Neural progenitor cell (in vitro differentiated cells): Measurements from ENCODE around the gene PLPPR2. TPM values are rescaled to one million over a fixed set of nuclear protein-coding genes. Genes with fewer than 3 reads are reported as not detected.
A peak's percentile ranks its signal among the peaks of the same experiment; 100 is the strongest.

Experiments
- DNase-seq: peaks from one replicate; pipeline ENCODE4 v3.0.0-alpha.2; 2016; ENCODE audit warnings: low spot score
- H2AFZ ChIP-seq: fragments of 200-600 bp; sonication (generic); replicated peaks from 2 replicates; pipeline ENCODE4 v1.6.1; 2016; ENCODE audit warnings: antibody characterized with exemption
- H3F3A ChIP-seq: fragments of 200-600 bp; sonication (generic); 2 replicates; pipeline ENCODE4 v1.6.1; 2016; ENCODE audit warnings: antibody characterized with exemption, low read depth
- H3K27ac ChIP-seq: fragments of 200-600 bp; sonication (generic); 2 replicates; pipeline ENCODE4 v1.5.1; 2016; ENCODE audit warnings: mild to moderate bottlenecking
- H3K27me3 ChIP-seq: fragments of 200-600 bp; sonication (generic); 2 replicates; pipeline ENCODE4 v1.6.1; 2016; ENCODE audit warnings: mild to moderate bottlenecking, moderate library complexity
- H3K36me3 ChIP-seq: fragments of 200-600 bp; sonication (generic); 2 replicates; pipeline ENCODE4 v1.5.1; 2016
- H3K4me1 ChIP-seq: fragments of 200-600 bp; sonication (generic); 2 replicates; pipeline ENCODE4 v1.6.1; 2016; ENCODE audit warnings: mixed run types
- H3K4me2 ChIP-seq: fragments of 200-600 bp; sonication (generic); 2 replicates; pipeline ENCODE4 v1.6.1; 2016
- H3K4me3 ChIP-seq: fragments of 200-600 bp; sonication (generic); 2 replicates; pipeline ENCODE4 v1.5.1; 2016
- H3K79me2 ChIP-seq: fragments of 200-600 bp; sonication (generic); 2 replicates; pipeline ENCODE4 v1.6.1; 2016; ENCODE audit warnings: low read depth
- H3K9ac ChIP-seq: fragments of 200-600 bp; sonication (generic); 2 replicates; pipeline ENCODE4 v1.6.1; 2016
- H3K9me3 ChIP-seq: fragments of 200-600 bp; sonication (generic); 2 replicates; pipeline ENCODE4 v1.5.1; 2016; ENCODE audit warnings: low read depth
- H4K20me1 ChIP-seq: fragments of 200-600 bp; sonication (generic); 2 replicates; pipeline ENCODE4 v1.6.1; 2016; ENCODE audit warnings: low read depth
- H3K27ac Mint-ChIP-seq: 3 replicates; pipeline ENCODE4 v1.8.0; 2021; ENCODE audit warnings: mixed read lengths
- H3K27me3 Mint-ChIP-seq: 2 replicates; pipeline ENCODE4 v1.8.0; 2022; ENCODE audit warnings: low read depth, mild to moderate bottlenecking, inconsistent platforms, moderate library complexity, mixed read lengths; ENCODE audit not compliant: insufficient read depth
- H3K36me3 Mint-ChIP-seq: 3 replicates; pipeline ENCODE4 v1.8.0; 2021; ENCODE audit warnings: mixed read lengths
- H3K4me1 Mint-ChIP-seq: 3 replicates; pipeline ENCODE4 v1.8.0; 2021; ENCODE audit warnings: mixed read lengths
- H3K4me3 Mint-ChIP-seq: 3 replicates; pipeline ENCODE4 v1.8.0; 2021; ENCODE audit warnings: mild to moderate bottlenecking, moderate library complexity, mixed read lengths
- H3K9me3 Mint-ChIP-seq: 3 replicates; pipeline ENCODE4 v1.8.0; 2020; ENCODE audit warnings: mixed read lengths
- EZH2 ChIP-seq: fragments of 200-600 bp; sonication (generic); IDR thresholded peaks from 2 replicates; pipeline ENCODE4 v1.6.1; 2017; ENCODE audit warnings: antibody characterized with exemption, mild to moderate bottlenecking, moderate library complexity
- EZH2phosphoT487 ChIP-seq: fragments of 200-600 bp; sonication (generic); IDR thresholded peaks from 2 replicates; pipeline ENCODE4 v1.6.1; 2017; ENCODE audit warnings: antibody characterized with exemption
- total RNA-seq: library from RNA; depleted of rRNA; stranded (reverse); fragments of >200 nt; gene quantifications from 2 replicates; pipeline ENCODE4 v1.2.3, GENCODE V29; 2015; ENCODE audit warnings: low replicate concordance
- TF ChIP-seq, protein P1 (sequence below): fragments of 200-600 bp; sonication (generic); IDR thresholded peaks from 2 replicates; pipeline ENCODE4 v1.5.1; 2017; ENCODE audit warnings: antibody characterized with exemption, mild to moderate bottlenecking

PLPPR2 gene
- total RNA-seq, 1 donor from 2014 or later, result 0.80 TPM

GRCh38 chr19:11335449-11336146 lies 19.6 kb upstream of the PLPPR2 start:
- Histone ChIP-seq H3K27me3 (peaks cover 14% of the 10 kb centered on the region), H3F3A (no peaks in the 10 kb centered on the region), H3K9ac (no peak overlapping the region), H3K4me1 (no peaks in the 10 kb centered on the region), H3K36me3 (no peaks in the 10 kb centered on the region), H3K27ac (no peak overlapping the region), H3K9me3 (no peaks in the 10 kb centered on the region), H3K4me2 (no peak overlapping the region), H2AFZ (no peak overlapping the region), H3K79me2 (no peaks in the 10 kb centered on the region), H3K4me3 (no peak overlapping the region), H4K20me1 (no peaks in the 10 kb centered on the region)
- peaks cover 3% of the 10 kb centered on the region for H3K27me3 Mint-ChIP-seq
- no peak for DNase-seq
- peaks cover 13% of the 10 kb centered on the region for H3K4me1 Mint-ChIP-seq
- no peak for TF ChIP-seq EZH2phosphoT487
- TF ChIP-seq EZH2, result no peak
- TF ChIP-seq, protein P1, sequence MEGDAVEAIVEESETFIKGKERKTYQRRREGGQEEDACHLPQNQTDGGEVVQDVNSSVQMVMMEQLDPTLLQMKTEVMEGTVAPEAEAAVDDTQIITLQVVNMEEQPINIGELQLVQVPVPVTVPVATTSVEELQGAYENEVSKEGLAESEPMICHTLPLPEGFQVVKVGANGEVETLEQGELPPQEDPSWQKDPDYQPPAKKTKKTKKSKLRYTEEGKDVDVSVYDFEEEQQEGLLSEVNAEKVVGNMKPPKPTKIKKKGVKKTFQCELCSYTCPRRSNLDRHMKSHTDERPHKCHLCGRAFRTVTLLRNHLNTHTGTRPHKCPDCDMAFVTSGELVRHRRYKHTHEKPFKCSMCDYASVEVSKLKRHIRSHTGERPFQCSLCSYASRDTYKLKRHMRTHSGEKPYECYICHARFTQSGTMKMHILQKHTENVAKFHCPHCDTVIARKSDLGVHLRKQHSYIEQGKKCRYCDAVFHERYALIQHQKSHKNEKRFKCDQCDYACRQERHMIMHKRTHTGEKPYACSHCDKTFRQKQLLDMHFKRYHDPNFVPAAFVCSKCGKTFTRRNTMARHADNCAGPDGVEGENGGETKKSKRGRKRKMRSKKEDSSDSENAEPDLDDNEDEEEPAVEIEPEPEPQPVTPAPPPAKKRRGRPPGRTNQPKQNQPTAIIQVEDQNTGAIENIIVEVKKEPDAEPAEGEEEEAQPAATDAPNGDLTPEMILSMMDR, result no peak
- H3K36me3 Mint-ChIP-seq, result peaks cover 10% of the 10 kb centered on the region
- peak overlapping the region; percentile 53 for H3K4me3 Mint-ChIP-seq
- H3K9me3 Mint-ChIP-seq, result no peaks in the 10 kb centered on the region
- H3K27ac Mint-ChIP-seq, result no peak overlapping the region

DNA sequence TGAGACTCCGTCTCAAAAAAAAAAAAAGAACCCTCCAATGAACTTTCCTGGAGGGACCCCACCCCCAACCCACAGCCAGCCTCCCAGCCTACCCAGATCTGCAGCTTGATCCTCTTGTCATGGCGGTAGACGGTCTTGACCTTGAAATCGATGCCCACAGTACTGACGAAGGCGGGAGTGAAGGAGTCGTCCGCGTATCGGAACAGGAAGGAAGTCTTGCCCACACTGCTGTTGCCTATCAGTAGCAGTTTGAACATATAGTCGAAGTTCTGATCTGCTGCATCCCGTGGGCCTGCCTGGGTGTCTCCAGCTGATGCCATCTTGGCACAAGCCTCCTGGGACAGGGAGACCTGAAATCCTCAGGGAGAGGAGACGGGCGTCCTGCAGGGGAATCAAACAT lies 18.2 kb upstream of the PLPPR2 start:
- H3K4me1 Mint-ChIP-seq, result peaks cover 13% of the 10 kb centered on the region
- H3K27ac Mint-ChIP-seq, result no peak overlapping the region
- H3K36me3 Mint-ChIP-seq, result peaks cover 10% of the 10 kb centered on the region
- Histone ChIP-seq H3K36me3 (no peaks in the 10 kb centered on the region), H3K4me2 (no peak overlapping the region), H2AFZ (no peak overlapping the region), H3K4me3 (no peak overlapping the region), H3K27ac (no peak overlapping the region), H3K79me2 (no peaks in the 10 kb centered on the region), H4K20me1 (no peaks in the 10 kb centered on the region), H3K9me3 (no peaks in the 10 kb centered on the region), H3K27me3 (peaks cover 14% of the 10 kb centered on the region), H3K4me1 (no peaks in the 10 kb centered on the region), H3F3A (no peaks in the 10 kb centered on the region), H3K9ac (no peak overlapping the region)
- H3K4me3 Mint-ChIP-seq, result peak overlapping the region; percentile 48
- TF ChIP-seq EZH2, result no peak
- TF ChIP-seq EZH2phosphoT487, result no peak
- TF ChIP-seq, protein P1, result no peak
- DNase-seq, result no peak
- H3K9me3 Mint-ChIP-seq, result no peaks in the 10 kb centered on the region
- H3K27me3 Mint-ChIP-seq, result peaks cover 3% of the 10 kb centered on the region

- H3K36me3 Mint-ChIP-seq, result peaks cover 10% of the 10 kb centered on the region
- no peak overlapping the region for H3K9ac ChIP-seq
- peak overlapping the region; percentile 87 for H3K4me3 Mint-ChIP-seq
- no peaks in the 10 kb centered on the region for H3K9me3 Mint-ChIP-seq
- no peaks in the 10 kb centered on the region for H3K79me2 ChIP-seq
- H3K36me3 ChIP-seq, result no peaks in the 10 kb centered on the region
- H3F3A ChIP-seq, result no peaks in the 10 kb centered on the region
- no peaks in the 10 kb centered on the region for H3K4me1 ChIP-seq
- H3K27me3 ChIP-seq, result peaks cover 14% of the 10 kb centered on the region
- H4K20me1 ChIP-seq, result no peaks in the 10 kb centered on the region
- no peak for DNase-seq
- no peaks in the 10 kb centered on the region for H3K9me3 ChIP-seq
- H3K27me3 Mint-ChIP-seq, result peaks cover 6% of the 10 kb centered on the region
- H3K27ac ChIP-seq, result no peak overlapping the region
- H3K27ac Mint-ChIP-seq, result no peak overlapping the region
- no peak overlapping the region for H3K4me3 ChIP-seq
- no peak for TF ChIP-seq EZH2phosphoT487
- TF ChIP-seq, protein P1, result no peak
- no peak overlapping the region for H3K4me2 ChIP-seq
- H2AFZ ChIP-seq, result no peak overlapping the region
- peaks cover 13% of the 10 kb centered on the region for H3K4me1 Mint-ChIP-seq
Observed at GRCh38 chr19:11338121-11338520, 17.1 kb upstream of the PLPPR2 start.
